ENCODE measurements around the gene IL1F10.

The IL1F10 gene

GRCh38 chr2:113039158-113039557 lies 28.6 kb upstream of the IL1F10 start:
- no peak for TF ChIP-seq PRDM1 (tag by site-specific recombination; IDR thresholded peaks at IDR 0.05)
- TF ChIP-seq, protein P1, sequence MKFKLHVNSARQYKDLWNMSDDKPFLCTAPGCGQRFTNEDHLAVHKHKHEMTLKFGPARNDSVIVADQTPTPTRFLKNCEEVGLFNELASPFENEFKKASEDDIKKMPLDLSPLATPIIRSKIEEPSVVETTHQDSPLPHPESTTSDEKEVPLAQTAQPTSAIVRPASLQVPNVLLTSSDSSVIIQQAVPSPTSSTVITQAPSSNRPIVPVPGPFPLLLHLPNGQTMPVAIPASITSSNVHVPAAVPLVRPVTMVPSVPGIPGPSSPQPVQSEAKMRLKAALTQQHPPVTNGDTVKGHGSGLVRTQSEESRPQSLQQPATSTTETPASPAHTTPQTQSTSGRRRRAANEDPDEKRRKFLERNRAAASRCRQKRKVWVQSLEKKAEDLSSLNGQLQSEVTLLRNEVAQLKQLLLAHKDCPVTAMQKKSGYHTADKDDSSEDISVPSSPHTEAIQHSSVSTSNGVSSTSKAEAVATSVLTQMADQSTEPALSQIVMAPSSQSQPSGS (tag by site-specific recombination; IDR thresholded peaks at IDR 0.05; ENCODE audit: low read depth), result no peak
- TF ChIP-seq ZNF18 (tag by site-specific recombination; IDR thresholded peaks at IDR 0.05), result no peak
- TF ChIP-seq, protein P2, sequence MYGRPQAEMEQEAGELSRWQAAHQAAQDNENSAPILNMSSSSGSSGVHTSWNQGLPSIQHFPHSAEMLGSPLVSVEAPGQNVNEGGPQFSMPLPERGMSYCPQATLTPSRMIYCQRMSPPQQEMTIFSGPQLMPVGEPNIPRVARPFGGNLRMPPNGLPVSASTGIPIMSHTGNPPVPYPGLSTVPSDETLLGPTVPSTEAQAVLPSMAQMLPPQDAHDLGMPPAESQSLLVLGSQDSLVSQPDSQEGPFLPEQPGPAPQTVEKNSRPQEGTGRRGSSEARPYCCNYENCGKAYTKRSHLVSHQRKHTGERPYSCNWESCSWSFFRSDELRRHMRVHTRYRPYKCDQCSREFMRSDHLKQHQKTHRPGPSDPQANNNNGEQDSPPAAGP (tag by site-specific recombination; IDR thresholded peaks at IDR 0.05), result no peak
- TF ChIP-seq ZBTB20 (tag by site-specific recombination; IDR thresholded peaks at IDR 0.05), result no peak
- no peak for TF ChIP-seq ZNF146 (tag by site-specific recombination; IDR thresholded peaks at IDR 0.05)
- no peak for TF ChIP-seq ZNF37A (tag by site-specific recombination; IDR thresholded peaks at IDR 0.05)
- TF ChIP-seq GLIS2 (tag by site-specific recombination; IDR thresholded peaks at IDR 0.05), result no peak
- H3K9me3 ChIP-seq (ENCODE audit: control insufficient read depth, insufficient read depth, low read depth, low read length), result no peaks in the 10 kb centered on the region
- no peak overlapping the region for H3K27ac ChIP-seq (ENCODE audit: extremely low read depth, low read depth, low read length)
- H3K36me3 ChIP-seq (ENCODE audit: control insufficient read depth in 2 of 2, insufficient read depth in 1 of 2, low read length in 2 of 2), result no peaks in the 10 kb centered on the region
- CTCF ChIA-PET, result no interaction called here
- POLR2A ChIA-PET, result no interaction called here
- H3K4me3 ChIP-seq (ENCODE audit: low read depth, low read length), result no peak overlapping the region
- no peaks in the 10 kb centered on the region for H3K4me1 ChIP-seq (ENCODE audit: control insufficient read depth, insufficient read depth, low read length)

GRCh38 chr2:113039719-113040118 lies 28.1 kb upstream of the IL1F10 start:
- TF ChIP-seq ZNF37A (tag by site-specific recombination; IDR thresholded peaks at IDR 0.05) (no peak), YY2 (tag by site-specific recombination; IDR thresholded peaks at IDR 0.05) (no peak)
- TF ChIP-seq, protein P3, sequence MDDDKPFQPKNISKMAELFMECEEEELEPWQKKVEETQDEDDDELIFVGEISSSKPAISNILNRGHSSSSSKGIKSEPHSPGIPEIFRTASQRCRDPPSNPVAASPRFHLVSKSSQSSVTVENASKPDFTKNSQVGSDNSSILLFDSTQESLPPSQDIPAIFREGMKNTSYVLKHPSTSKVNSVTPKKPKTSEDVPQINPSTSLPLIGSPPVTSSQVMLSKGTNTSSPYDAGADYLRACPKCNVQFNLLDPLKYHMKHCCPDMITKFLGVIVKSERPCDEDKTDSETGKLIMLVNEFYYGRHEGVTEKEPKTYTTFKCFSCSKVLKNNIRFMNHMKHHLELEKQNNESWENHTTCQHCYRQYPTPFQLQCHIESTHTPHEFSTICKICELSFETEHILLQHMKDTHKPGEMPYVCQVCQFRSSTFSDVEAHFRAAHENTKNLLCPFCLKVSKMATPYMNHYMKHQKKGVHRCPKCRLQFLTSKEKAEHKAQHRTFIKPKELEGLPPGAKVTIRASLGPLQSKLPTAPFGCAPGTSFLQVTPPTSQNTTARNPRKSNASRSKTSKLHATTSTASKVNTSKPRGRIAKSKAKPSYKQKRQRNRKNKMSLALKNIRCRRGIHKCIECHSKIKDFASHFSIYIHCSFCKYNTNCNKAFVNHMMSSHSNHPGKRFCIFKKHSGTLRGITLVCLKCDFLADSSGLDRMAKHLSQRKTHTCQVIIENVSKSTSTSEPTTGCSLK (tag by site-specific recombination; IDR thresholded peaks at IDR 0.05), result no peak
- ChIA-PET POLR2A (no interaction called here), CTCF (interaction anchor here (0.6 kb wide), 1 partner anchor 356 kb away, joined by 5 read pairs; no protein-coding TSS in a partner anchor)
- H3K4me1 ChIP-seq (ENCODE audit: control insufficient read depth, insufficient read depth, low read length), result no peaks in the 10 kb centered on the region
- no peaks in the 10 kb centered on the region for H3K9me3 ChIP-seq (ENCODE audit: control insufficient read depth, insufficient read depth, low read depth, low read length)
- no peak overlapping the region for H3K4me3 ChIP-seq (ENCODE audit: low read depth, low read length)
- H3K36me3 ChIP-seq (ENCODE audit: control insufficient read depth in 2 of 2, insufficient read depth in 1 of 2, low read length in 2 of 2), result no peaks in the 10 kb centered on the region
- no peak overlapping the region for H3K27ac ChIP-seq (ENCODE audit: extremely low read depth, low read depth, low read length)

- POLR2A ChIA-PET, result no interaction called here
- Histone ChIP-seq H3K9me3 (ENCODE audit: control insufficient read depth, insufficient read depth, low read depth, low read length) (no peaks in the 10 kb centered on the region), H3K4me1 (ENCODE audit: control insufficient read depth, insufficient read depth, low read length) (no peaks in the 10 kb centered on the region), H3K36me3 (ENCODE audit: control insufficient read depth in 2 of 2, insufficient read depth in 1 of 2, low read length in 2 of 2) (no peaks in the 10 kb centered on the region), H3K27ac (ENCODE audit: extremely low read depth, low read depth, low read length) (no peak overlapping the region), H3K4me3 (ENCODE audit: low read depth, low read length) (no peak overlapping the region)
- CTCF ChIA-PET, result no interaction called here
- no peak for TF ChIP-seq ZNF155 (tag by site-specific recombination; IDR thresholded peaks at IDR 0.05)
- TF ChIP-seq ZNF776 (tag by site-specific recombination; IDR thresholded peaks at IDR 0.05; ENCODE audit: borderline replicate concordance), result no peak
- TF ChIP-seq ZBTB21 (tag by site-specific recombination; IDR thresholded peaks at IDR 0.05), result no peak
- TF ChIP-seq ZNF19 (tag by site-specific recombination; IDR thresholded peaks at IDR 0.05; ENCODE audit: low read depth), result no peak
- no peak for TF ChIP-seq ZNF626 (tag by site-specific recombination; IDR thresholded peaks at IDR 0.05)
- no peak for TF ChIP-seq ZBTB1 (tag by site-specific recombination; IDR thresholded peaks at IDR 0.05)
- TF ChIP-seq ZNF600 (tag by site-specific recombination; IDR thresholded peaks at IDR 0.05), result no peak
- TF ChIP-seq, protein P4, sequence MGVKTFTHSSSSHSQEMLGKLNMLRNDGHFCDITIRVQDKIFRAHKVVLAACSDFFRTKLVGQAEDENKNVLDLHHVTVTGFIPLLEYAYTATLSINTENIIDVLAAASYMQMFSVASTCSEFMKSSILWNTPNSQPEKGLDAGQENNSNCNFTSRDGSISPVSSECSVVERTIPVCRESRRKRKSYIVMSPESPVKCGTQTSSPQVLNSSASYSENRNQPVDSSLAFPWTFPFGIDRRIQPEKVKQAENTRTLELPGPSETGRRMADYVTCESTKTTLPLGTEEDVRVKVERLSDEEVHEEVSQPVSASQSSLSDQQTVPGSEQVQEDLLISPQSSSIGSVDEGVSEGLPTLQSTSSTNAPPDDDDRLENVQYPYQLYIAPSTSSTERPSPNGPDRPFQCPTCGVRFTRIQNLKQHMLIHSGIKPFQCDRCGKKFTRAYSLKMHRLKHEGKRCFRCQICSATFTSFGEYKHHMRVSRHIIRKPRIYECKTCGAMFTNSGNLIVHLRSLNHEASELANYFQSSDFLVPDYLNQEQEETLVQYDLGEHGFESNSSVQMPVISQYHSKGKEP (tag by site-specific recombination; IDR thresholded peaks at IDR 0.05), result no peak
- no peak for TF ChIP-seq ZNF521 (tag by site-specific recombination; IDR thresholded peaks at IDR 0.05)
- no peak for TF ChIP-seq ZNF202 (tag by site-specific recombination; IDR thresholded peaks at IDR 0.05; ENCODE audit: borderline replicate concordance)
- no peak for TF ChIP-seq MEIS1 (CRISPR knock-in tag; IDR thresholded peaks at IDR 0.05; ENCODE audit: borderline replicate concordance)
- no peak for TF ChIP-seq ZNF175 (tag by site-specific recombination; IDR thresholded peaks at IDR 0.05)
- no peak for TF ChIP-seq ZNF133 (tag by site-specific recombination; IDR thresholded peaks at IDR 0.05)
- TF ChIP-seq ZNF623 (tag by site-specific recombination; IDR thresholded peaks at IDR 0.05), result no peak
These were observed 25.9 kb upstream of the IL1F10 start for GRCh38 chr2:113041871-113042270.
